OCI-LY7 (cell line): ENCODE results near the gene WWTR1. TPM values are rescaled to one million over a fixed set of nuclear protein-coding genes. Genes with fewer than 3 reads are reported as not detected.

Experiments
- BruUV-seq: library from RNA; stranded (reverse); fragments of 400-500 nt; replicated peaks from 2 replicates; lab custom pipeline; 2021; lab: Mats Ljungman, UMichigan
- CTCF ChIA-PET: fragments of 300-600 bp; sonication (Branson Sonifier 250); formaldehyde crosslinking; loops from one replicate; lab custom pipeline; 2022; ENCODE audit warnings: antibody characterized with exemption; ENCODE audit not compliant: unreplicated experiment; lab: Charles Lee
- POLR2A ChIA-PET: fragments of 300-600 bp; sonication (Branson Sonifier 250); formaldehyde crosslinking; loops from one replicate; lab custom pipeline; 2022; ENCODE audit warnings: antibody characterized with exemption; lab: Charles Lee
- DNase-seq: peaks from one replicate; pipeline ENCODE4 v3.0.0-alpha.2; 2015; ENCODE audit warnings: low spot score
- H2AFZ ChIP-seq: fragments of 200-600 bp; sonication (generic), shearing (Covaris generic); 2 replicates; pipeline ENCODE4 v1.6.1; 2014; ENCODE audit warnings: mild to moderate bottlenecking, antibody characterized with exemption, low read length, moderate library complexity
- H3K27ac ChIP-seq: fragments of 200-600 bp; sonication (generic); 2 replicates; pipeline ENCODE4 v1.5.1; 2014; ENCODE audit warnings: mixed run types, low read depth, mild to moderate bottlenecking, moderate library complexity, low read length, inconsistent platforms; ENCODE audit not compliant: poor library complexity, severe bottlenecking
- H3K36me3 ChIP-seq: fragments of 200-600 bp; sonication (generic); 2 replicates; pipeline ENCODE4 v1.6.1; 2014; ENCODE audit warnings: mild to moderate bottlenecking, antibody characterized with exemption, low read length, moderate library complexity, mixed read lengths; ENCODE audit not compliant: insufficient read depth
- H3K4me1 ChIP-seq: fragments of 200-600 bp; sonication (generic); 2 replicates; pipeline ENCODE4 v1.5.1; 2014; ENCODE audit warnings: mild to moderate bottlenecking, low read length; ENCODE audit not compliant: insufficient read depth, poor library complexity, severe bottlenecking
- H3K4me2 ChIP-seq: fragments of 200-600 bp; sonication (generic); 2 replicates; pipeline ENCODE4 v1.6.1; 2014; ENCODE audit warnings: mild to moderate bottlenecking, low read length
- H3K4me3 ChIP-seq: fragments of 200-600 bp; sonication (generic); 2 replicates; pipeline ENCODE4 v1.5.1; 2014; ENCODE audit warnings: mild to moderate bottlenecking, low read depth, low read length; ENCODE audit not compliant: poor library complexity, severe bottlenecking
- H3K79me2 ChIP-seq: fragments of 200-600 bp; sonication (generic); 2 replicates; pipeline ENCODE4 v1.6.1; 2016; ENCODE audit warnings: low read depth, mild to moderate bottlenecking, low read length, moderate library complexity, mixed read lengths; ENCODE audit not compliant: insufficient read depth
- H3K9me2 ChIP-seq: fragments of 200-600 bp; sonication (generic); 2 replicates; pipeline ENCODE4 v1.6.1; 2016; ENCODE audit warnings: mild to moderate bottlenecking, low read length, mixed read lengths; ENCODE audit not compliant: insufficient read depth
- H3K9me3 ChIP-seq: fragments of 200-600 bp; sonication (generic); 2 replicates; pipeline ENCODE4 v1.6.1; 2014; ENCODE audit warnings: mild to moderate bottlenecking, mixed run types, low read length, mixed read lengths
- H4K20me1 ChIP-seq: fragments of 200-600 bp; sonication (generic); 2 replicates; pipeline ENCODE4 v1.6.1; 2014; ENCODE audit warnings: mild to moderate bottlenecking, antibody characterized with exemption, low read length, moderate library complexity, mixed read lengths; ENCODE audit not compliant: insufficient read depth
- CTCF ChIP-seq: fragments of 200-600 bp; sonication (generic); conservative IDR thresholded peaks from 2 replicates; pipeline ENCODE4 v1.5.1; 2014; ENCODE audit warnings: mild to moderate bottlenecking, antibody characterized with exemption, low read length, moderate library complexity, mixed read lengths
- EZH2phosphoT487 ChIP-seq: fragments of 200-600 bp; sonication (generic); IDR thresholded peaks from 2 replicates; pipeline ENCODE4 v1.6.1; 2018; ENCODE audit warnings: low read depth, borderline replicate concordance, mild to moderate bottlenecking, mixed run types, antibody characterized with exemption, low read length, moderate library complexity, mixed read lengths
- intact Hi-C: fragments of 100-400 bp; cut with micrococcal nuclease; formaldehyde crosslinking; loops from one replicate; pipeline ENCODE4 v1.10.0; 2022; ENCODE audit not compliant: unreplicated experiment
- total RNA-seq, 2 experiments: library from RNA; depleted of rRNA in 1 of 2; stranded (reverse); fragments of >200 nt in 1 of 2; shearing (Covaris generic) in 1 of 2; gene quantifications; 2 replicates each; pipeline ENCODE4 v1.2.3, GENCODE V29; 2014 to 2022

The WWTR1 gene
- total RNA-seq, 2 experiments from 2014 or later, result 0.15 TPM; not detected in 1

- intact Hi-C loops, result no loop called here
- H3K27ac ChIP-seq, result no peak overlapping the region
- H3K9me2 ChIP-seq, result no peaks in the 10 kb centered on the region
- no TSS peak for BruUV-seq
- ChIA-PET POLR2A (no interaction called here), CTCF (interaction anchor here (0.6 kb wide), 1 partner anchor 161 kb away, joined by 4 read pairs; no protein-coding TSS in a partner anchor)
- H3K4me3 ChIP-seq, result no peak overlapping the region
- no peaks in the 10 kb centered on the region for H3K9me3 ChIP-seq
- no peak overlapping the region for H2AFZ ChIP-seq
- H3K4me2 ChIP-seq, result no peak overlapping the region
- no peak for DNase-seq
- H4K20me1 ChIP-seq, result no peaks in the 10 kb centered on the region
- H3K79me2 ChIP-seq, result no peaks in the 10 kb centered on the region
- no peaks in the 10 kb centered on the region for H3K36me3 ChIP-seq
- H3K4me1 ChIP-seq, result no peaks in the 10 kb centered on the region
- TF ChIP-seq CTCF, result no peak
- no peak for TF ChIP-seq EZH2phosphoT487
Measured at GRCh38 chr3:149655826-149656574, 1.8 kb downstream of the WWTR1 start.

- H2AFZ ChIP-seq, result no peak overlapping the region
- no TSS peak for BruUV-seq
- no peak overlapping the region for H3K4me3 ChIP-seq
- TF ChIP-seq EZH2phosphoT487 (no peak), CTCF (no peak)
- H3K4me2 ChIP-seq, result no peak overlapping the region
- H3K9me3 ChIP-seq, result no peaks in the 10 kb centered on the region
- H3K27ac ChIP-seq, result no peak overlapping the region
- H4K20me1 ChIP-seq, result no peaks in the 10 kb centered on the region
- H3K9me2 ChIP-seq, result no peaks in the 10 kb centered on the region
- H3K4me1 ChIP-seq, result no peaks in the 10 kb centered on the region
- ChIA-PET CTCF (no interaction called here), POLR2A (interaction anchor here (0.7 to 0.9 kb wide), 3 partner anchors 11 to 165 kb away, joined by 3 to 5 read pairs (median 4); no protein-coding TSS in a partner anchor)
- no peak for DNase-seq
- no peaks in the 10 kb centered on the region for H3K36me3 ChIP-seq
- intact Hi-C loops, result no loop called here
- H3K79me2 ChIP-seq, result no peaks in the 10 kb centered on the region
Measured at GRCh38 chr3:149654188-149654601, 3.6 kb downstream of the WWTR1 start.

GRCh38 chr3:149653564-149653963, 4.3 kb downstream of the WWTR1 start:
- no peaks in the 10 kb centered on the region for H3K4me1 ChIP-seq
- TF ChIP-seq EZH2phosphoT487, result no peak
- TF ChIP-seq CTCF, result no peak
- no TSS peak for BruUV-seq
- CTCF ChIA-PET, result no interaction called here
- H2AFZ ChIP-seq, result no peak overlapping the region
- no peaks in the 10 kb centered on the region for H3K36me3 ChIP-seq
- no peaks in the 10 kb centered on the region for H3K79me2 ChIP-seq
- intact Hi-C loops, result no loop called here
- H4K20me1 ChIP-seq, result no peaks in the 10 kb centered on the region
- H3K9me3 ChIP-seq, result no peaks in the 10 kb centered on the region
- H3K27ac ChIP-seq, result no peak overlapping the region
- no peak overlapping the region for H3K4me3 ChIP-seq
- no peak overlapping the region for H3K4me2 ChIP-seq
- no peaks in the 10 kb centered on the region for H3K9me2 ChIP-seq
- POLR2A ChIA-PET, result interaction anchor here (0.7 to 0.9 kb wide), 2 partner anchors 11 to 20 kb away, joined by 4 to 5 read pairs; no protein-coding TSS in a partner anchor
- DNase-seq, result no peak
